GM11168 (cell line): Measurements from ENCODE around the gene BMI1.

Experiments used
- in situ Hi-C: fragments of 300-500 bp; cut with MboI; formaldehyde crosslinking; loops from one replicate; pipeline ENCODE4 v1.12.0; 2022; ENCODE audit warnings: low sequenced_read_pairs; ENCODE audit not compliant: unreplicated experiment

The BMI1 gene

GRCh38 chr10:22365233-22365632 lies 44.3 kb downstream of the BMI1 start:
- in situ Hi-C loops = no loop called here

DNA sequence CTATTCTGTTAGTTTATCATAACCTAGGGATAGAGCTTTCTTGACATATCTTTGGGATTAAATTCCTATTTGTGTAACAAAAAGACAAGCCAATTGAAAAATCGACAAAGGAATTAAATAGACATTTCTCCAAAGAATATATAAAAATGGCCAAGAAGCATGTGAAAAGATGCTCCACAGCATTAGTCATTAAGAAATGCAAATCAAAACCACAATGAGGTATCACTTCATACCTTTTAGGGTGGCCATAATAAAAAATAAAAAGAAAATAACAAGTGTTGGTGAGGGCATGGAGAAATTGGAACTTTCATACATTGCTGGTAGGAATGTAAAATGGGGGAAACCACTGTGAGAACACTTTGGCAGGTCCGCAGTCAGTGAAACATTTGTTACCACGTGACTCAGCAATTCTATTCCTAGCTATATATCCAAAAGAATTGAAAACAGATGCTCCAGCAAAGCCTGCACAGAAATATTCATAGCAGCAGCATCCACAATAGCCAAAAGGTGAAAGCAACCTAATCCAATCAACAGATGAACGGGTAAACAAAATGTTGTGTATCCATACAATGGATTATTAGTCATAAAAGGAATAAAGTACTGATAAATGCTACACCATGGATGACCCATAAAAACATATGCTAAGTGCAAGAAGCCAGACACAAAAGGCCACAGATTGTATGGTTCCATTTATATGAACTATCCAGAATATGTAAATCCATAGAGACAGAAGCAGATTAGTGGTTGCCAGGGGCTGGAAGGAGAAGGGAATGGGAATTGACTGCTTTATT lies 44.9 kb downstream of the BMI1 start:
- in situ Hi-C loops = no loop called here

- in situ Hi-C loops = no loop called here
Observed at GRCh38 chr10:22366435-22366703, 45.5 kb downstream of the BMI1 start.

DNA sequence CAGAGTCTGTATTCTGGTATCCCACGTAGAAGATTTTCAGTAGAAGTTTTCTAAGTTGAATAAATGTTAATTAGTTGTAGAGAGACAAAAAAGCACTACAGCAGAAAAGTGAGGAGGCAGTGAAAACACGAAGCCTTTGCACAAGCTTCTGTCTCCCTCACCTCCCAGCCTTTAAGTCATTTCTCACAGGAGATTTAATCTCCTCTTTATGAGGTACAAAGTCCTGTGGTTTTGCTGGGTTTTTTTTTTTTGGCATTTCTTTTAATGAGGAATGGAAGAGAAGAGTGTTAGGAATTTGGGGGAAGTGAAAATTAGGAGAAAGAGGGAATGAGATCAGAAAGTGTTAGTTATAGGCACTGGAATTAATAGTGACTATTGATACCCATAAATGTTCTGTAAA lies 45.9 kb downstream of the BMI1 start:
- in situ Hi-C loops = no loop called here

- in situ Hi-C loops = no loop called here
Observed at GRCh38 chr10:22367471-22367870, 46.6 kb downstream of the BMI1 start.

DNA sequence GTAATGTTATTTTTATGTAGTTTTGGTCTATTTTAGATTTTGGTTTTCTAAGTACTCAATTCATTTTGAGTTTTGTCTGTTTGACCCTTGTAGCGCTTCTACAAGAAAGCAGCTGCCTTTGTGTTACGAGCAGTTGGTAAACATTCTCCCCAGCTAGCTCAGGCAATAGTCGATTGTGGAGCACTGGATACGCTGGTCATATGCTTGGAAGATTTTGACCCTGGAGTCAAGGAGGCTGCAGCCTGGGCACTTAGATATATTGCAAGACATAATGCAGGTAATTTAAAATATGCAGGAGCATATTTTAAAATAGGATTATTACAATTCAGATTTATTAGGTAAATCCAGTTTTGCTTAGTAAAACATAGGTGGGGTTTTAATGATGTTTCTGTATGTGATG lies 47.5 kb downstream of the BMI1 start:
- in situ Hi-C loops = no loop called here

- in situ Hi-C loops = no loop called here
Observed at GRCh38 chr10:22368981-22369380, 48.1 kb downstream of the BMI1 start.

GRCh38 chr10:22369434-22370072 lies 48.7 kb downstream of the BMI1 start:
- in situ Hi-C loops = no loop called here

DNA sequence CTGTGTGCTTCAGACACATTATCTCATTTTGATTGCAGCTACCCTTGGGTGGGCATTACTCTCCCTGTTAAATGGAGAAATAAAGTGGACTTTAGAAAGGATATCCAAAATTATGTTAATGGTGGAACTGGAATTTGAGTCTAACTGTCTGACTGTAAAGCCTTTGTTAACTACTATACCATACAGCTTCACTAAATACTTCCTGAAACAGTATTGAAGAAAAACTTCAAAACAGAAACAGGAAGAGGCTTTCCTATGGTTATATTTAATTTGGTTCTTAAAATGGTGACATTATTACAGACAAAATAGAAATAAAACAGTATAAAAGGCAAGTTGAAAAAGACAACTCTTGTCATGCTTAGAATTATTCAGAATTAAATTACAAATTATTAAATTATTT lies 49.4 kb downstream of the BMI1 start:
- in situ Hi-C loops = no loop called here

GRCh38 chr10:22372298-22372697 lies 51.4 kb downstream of the BMI1 start:
- in situ Hi-C loops = no loop called here

DNA sequence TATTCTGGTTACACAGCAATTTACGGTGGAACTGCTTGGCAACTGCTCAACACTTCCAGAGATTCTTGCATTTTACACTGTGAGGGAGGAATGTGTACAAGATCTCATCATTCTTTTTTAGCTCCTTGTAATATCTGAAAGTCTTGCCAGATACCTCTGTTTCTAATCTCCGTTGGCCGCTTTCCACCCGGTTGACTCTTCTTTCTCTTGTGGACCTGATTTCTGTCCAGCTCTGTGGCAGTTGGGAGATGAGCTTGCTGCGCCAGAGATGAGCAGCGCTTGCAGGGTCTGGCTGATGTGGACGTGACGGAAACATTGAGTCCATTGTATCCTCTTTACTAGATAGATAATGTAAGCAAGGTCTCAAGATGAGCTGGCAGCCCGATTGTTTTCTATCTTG lies 52.0 kb downstream of the BMI1 start:
- in situ Hi-C loops = no loop called here

GRCh38 chr10:22374489-22375126 lies 53.7 kb downstream of the BMI1 start:
- in situ Hi-C loops = no loop called here

- in situ Hi-C loops = no loop called here
Observed at GRCh38 chr10:22379059-22379458, 58.2 kb downstream of the BMI1 start.
